ENCODE data around the gene PRC1.

PRC1 gene

DNA sequence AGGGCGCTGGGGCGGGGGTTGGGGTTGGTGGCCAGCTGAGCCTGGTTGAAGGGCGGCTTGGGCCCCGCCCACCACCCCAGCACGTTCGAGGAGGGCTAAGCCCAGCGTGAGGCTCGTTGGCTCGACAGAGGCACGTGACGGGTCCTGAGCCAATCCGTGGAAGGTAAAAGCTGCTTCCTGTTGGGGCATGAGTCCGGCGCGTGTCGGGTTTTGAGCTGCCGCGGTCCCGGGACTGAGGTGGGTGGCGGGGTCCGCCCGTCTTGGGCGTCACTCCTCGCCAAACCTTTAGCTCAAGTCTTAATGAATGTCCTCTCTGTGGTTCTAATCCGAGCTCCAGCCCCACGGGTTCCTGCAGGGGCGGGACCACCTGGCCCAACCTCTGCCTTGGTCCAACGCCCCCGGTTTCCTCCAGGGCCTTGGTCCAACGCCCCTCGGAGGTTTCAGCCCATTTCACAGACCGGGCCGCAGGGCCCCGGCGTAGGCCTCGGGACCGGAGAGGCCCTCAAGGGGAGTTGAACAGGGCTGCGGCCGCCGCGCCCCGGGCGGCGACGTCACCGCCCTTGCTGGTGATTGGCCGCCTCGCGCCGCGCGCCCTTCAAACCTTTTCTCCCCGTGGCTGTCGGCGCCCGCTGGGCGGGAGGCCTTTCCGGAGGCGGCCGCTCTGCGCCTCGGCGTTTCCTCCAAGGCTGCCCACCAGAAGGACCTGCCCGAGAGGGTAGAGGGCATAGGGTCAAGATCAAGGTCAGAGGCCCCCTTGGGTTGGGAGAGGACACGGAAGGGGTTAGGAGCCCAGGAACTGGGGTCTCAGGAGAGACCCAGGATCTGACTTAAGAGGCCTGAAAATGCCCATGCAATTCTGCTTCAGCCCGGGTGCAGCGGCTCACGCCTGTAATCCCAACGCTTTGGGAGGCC, 39.4 kb downstream of the PRC1 start, which contains the start of gene RCCD1:
TSS of gene RCCD1 (plus strand) at position 173 of the 912 bp plus-strand sequence. CDS start 1,851 bp downstream, outside the sequence.
- DNase-seq: peak; percentile 84

DNA sequence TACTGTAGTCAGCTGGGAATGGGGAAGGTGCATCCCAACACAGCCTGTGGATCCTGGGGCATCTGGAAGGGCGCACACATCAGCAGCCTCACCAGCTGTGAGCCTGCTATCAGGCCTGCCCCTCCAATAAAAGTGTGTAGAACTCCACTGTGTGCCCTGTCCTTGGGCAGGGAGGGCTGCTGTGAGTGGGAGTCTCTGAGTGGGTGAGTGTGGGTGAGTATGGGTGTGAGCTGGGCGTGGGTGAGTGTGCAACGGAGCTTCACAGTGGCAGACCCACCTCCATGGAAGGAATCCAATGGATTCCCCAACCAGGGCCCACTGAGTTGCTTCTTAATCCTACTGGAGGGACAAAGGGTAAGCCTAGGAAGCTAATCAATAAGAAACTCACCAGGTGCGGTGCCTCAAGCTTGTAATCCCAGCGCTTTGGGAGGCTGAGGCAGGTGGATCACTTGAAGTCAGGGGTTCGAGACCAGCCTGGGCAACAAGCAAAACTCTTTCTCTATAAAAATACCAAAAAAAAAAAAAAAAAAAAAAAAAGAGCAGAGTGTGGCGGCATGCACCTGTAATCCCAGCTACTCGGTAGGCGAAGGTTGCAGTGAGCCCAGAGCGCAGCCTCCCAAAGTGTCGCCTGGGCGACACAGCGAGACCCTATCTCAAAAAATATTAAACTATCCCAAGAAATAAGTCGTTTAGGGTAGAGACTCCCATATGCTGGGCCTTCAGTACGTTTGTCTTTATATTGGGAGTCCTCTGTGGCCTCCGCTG, 40.2 kb downstream of the PRC1 start:
- no peak for DNase-seq

DNA sequence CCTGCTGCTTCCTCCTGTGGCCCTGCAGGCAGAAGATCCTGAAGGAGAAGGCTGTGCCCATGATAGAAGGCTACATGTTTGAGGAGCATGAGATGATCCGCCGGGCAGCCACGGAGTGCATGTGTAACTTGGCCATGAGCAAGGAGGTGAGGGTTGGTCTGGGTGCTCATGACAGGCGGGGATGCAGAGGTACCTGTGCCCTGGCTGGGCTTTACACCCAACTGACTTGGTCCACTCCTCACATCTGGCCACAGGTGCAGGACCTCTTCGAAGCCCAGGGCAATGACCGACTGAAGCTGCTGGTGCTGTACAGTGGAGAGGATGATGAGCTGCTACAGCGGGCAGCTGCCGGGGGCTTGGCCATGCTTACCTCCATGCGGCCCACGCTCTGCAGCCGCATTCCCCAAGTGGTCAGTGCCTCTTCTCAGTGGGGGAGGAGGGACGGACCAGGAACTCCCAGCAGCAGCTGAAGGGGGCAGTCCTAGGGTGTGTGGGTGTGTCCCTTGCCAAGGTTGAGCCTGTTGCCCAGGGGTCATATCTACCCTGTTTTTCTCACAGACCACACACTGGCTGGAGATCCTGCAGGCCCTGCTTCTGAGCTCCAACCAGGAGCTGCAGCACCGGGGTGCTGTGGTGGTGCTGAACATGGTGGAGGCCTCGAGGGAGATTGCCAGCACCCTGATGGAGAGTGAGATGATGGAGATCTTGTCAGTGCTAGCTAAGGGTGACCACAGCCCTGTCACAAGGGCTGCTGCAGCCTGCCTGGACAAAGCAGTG, 41.2 kb downstream of the PRC1 start:
- no peak for DNase-seq

DNA sequence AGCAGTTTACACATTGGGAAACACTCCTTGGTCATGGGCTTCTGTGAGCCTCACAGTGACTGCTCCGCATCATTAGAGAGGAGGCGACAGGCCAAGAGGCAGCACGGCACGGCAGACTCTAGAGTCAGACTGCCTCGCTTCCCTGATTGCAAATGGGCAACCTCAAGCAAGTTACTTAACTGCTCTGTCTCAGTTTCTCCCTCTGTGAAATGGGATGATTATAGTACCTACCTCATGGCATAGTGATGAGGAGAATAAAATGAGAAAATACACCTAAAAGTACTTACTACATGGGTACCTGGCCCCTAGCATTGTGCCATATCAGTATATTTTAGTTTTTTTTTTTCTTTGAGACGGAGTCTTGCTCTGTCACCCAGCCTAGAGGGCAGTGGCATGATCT, 43.7 kb downstream of the PRC1 start:
- DNase-seq: no peak

DNA sequence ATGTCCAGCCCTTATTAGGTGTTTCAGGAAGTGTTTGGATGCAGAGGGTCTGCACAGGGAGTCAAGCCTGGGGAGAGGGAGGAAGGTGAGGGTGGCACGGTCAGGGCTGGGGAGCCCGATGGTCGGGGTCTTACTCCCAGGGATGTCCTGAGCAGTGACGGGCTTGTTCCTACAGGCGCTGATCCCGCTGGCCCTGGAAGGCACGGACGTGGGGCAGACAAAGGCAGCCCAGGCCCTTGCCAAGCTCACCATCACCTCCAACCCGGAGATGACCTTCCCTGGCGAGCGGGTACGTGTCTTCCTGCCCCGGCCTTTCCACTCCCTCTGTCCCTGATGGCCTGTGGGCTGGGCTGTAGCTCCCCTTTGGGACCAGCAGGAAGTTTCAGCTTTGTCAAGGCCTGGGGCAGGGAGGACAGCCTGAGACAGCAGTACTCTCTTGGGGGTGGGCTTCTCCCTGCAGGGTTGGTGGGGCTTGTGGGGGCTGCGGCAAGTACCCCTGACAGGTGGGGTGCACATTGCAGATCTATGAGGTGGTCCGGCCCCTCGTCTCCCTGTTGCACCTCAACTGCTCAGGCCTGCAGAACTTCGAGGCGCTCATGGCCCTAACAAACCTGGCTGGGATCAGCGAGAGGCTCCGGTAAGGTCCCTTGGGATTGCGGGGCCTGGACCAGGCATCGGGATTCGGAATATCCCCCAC, 44.2 kb downstream of the PRC1 start:
- no peak for DNase-seq

DNA sequence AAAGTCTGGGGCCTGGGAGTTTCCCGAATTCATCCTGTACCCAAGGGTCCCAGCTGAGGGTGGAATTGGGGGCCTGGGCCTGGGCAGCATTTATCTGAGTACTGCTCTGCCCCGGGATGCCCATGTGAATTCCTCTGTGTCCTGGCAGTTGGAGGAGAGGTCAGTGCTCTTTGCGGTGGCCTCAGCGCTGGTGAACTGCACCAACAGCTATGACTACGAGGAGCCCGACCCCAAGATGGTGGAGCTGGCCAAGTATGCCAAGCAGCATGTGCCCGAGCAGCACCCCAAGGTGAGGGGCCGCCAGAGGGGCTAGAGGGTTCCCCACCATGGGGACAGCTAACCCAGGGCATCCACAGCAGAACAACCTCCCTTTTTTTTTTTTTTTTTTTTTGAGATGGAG, 45.8 kb downstream of the PRC1 start:
- no peak for DNase-seq

DNA sequence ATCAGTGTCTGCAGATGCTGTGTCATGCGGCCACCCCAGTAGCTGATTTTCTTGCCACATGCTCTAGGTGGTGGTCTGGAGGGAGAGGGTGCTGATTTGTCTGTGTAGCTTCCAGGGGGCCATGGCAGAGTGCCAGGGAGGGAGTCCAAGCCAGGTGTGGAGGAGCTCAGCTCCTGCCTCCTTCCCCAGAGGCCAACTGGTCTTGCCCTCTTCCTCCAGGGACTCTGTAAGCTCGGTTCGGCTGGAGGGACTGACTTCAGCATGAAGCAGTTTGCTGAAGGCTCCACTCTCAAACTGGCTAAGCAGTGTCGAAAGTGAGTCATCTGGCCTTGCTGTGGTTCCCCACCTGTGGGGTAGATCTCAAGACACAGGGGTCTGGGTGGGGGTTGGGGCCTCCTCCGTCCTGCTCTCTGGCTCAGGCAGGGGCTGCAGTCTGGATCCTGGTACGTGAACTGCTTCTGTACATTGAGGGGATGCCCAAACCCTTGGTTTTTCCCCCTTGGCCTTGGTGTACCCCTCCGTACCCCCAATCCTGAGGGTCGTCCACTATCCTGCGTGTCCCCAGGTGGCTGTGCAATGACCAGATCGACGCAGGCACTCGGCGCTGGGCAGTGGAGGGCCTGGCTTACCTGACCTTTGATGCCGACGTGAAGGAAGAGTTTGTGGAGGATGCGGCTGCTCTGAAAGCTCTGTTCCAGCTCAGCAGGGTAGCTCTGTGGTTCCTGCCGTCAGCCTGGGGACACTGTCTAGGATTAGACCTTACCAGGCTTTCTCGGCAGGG, 46.6 kb downstream of the PRC1 start:
- no peak for DNase-seq

DNA sequence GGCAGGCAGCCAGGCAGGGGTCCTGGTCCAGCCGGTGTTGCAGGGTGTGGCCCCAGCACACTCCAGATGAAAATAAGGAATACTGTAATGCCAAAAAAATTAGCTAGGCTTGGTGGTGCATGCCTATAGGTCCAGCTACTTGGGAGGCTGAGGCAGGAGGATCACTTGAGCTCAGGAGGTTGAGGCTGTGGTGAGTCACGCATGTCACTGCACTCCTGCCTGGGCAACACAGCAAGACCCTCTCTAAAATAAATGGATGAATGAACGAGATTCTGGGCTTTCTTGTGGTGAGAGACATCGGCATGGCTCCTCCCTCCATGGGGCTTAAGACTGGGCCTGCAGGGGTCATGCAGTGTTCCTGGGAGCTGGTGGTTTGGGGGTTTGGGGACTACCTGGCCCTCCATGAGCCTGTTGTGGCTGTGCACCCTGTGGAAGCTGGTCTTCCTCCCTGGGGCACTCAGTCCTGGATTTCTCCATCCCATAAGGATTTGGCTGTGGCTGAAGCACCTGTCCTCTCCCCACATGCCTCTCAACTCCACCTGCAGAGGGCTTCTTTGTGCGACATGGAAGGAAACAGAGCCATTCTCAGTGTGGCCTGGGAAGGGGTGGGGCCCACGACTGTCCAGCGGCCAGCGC, 47.3 kb downstream of the PRC1 start:
- DNase-seq: no peak

DNA sequence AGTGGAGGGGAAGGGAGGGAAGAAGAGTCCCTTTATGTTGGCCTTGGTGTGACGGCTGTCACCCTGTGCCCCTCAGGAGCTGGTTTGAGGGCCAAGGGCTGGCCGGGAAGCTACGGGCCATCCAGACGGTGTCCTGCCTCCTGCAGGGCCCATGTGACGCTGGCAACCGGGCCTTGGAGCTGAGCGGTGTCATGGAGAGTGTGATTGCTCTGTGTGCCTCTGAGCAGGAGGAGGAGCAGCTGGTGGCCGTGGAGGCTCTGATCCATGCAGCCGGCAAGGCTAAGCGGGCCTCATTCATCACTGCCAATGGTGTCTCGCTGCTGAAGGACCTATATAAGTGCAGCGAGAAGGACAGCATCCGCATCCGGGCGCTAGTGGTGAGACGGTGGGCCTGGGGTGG, 47.8 kb downstream of the PRC1 start:
- no peak for DNase-seq

DNA sequence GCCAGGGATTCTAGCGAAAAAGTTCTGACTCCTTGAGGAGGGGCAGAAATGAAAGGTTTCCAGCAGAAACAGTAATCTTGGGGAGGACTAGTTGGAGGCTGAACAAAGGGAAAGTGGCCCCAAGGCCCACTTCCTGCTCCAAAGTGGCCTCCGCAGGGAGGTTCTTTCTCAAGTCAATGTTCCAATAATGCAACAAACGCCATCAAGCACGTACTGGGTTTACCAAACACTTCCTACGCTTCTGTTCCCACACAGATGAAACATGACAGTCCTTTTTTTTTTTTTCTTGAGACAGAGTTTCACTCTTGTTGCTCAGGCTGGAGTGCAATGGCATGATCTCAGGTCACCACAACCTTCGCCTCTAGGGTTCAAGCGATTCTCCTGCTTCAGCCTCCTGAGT, 49.2 kb downstream of the PRC1 start:
- no peak for DNase-seq

DNA sequence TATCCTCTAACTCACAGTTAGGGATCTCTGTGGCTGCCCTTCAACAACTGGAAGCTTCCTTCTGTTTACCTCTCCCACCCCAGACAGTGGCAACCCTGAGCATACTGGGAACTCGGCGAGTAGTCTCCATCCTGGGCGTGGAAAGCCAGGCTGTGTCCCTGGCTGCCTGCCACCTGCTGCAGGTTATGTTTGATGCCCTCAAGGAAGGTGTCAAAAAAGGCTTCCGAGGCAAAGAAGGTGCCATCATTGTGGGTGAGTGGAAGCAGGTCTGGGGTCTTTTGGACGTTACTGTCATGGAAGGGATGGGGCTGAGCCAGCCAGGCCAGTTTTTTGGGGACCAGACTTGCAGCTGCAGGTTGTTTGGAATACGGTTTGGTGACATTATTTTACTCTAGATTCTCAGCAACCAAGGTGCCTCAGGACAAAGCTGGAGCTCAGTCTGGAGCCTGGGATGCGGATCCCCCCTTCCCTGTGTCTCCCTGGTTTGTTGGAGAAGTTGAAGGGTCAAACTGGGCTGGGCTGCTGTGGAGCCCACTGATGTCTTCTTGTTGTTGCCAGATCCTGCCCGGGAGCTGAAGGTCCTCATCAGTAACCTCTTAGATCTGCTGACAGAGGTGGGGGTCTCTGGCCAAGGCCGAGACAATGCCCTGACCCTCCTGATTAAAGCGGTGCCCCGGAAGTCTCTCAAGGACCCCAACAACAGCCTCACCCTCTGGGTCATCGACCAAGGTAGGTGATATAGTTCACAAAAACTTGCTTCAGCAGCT, 51.8 kb downstream of the PRC1 start:
- DNase-seq: no peak

DNA sequence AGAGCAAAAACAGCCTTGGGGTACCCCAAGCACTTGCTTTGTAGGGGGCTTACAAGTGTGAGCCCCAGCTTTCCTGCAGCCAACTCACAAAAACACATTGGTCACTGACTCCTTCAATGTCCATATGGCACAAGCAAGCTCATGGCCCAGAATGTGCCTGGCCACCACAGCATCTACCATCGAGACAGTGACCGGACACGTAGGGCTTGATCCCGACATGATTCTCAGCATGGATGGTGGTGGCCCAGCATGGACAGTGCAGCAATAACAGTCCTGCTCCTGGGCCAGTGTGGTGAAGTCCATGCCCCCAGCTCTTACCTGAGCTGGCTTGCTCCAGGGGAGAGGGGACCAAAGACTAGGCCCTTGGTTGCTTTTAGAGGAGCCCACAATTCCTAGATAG, 53.3 kb downstream of the PRC1 start:
- DNase-seq: no peak

DNA sequence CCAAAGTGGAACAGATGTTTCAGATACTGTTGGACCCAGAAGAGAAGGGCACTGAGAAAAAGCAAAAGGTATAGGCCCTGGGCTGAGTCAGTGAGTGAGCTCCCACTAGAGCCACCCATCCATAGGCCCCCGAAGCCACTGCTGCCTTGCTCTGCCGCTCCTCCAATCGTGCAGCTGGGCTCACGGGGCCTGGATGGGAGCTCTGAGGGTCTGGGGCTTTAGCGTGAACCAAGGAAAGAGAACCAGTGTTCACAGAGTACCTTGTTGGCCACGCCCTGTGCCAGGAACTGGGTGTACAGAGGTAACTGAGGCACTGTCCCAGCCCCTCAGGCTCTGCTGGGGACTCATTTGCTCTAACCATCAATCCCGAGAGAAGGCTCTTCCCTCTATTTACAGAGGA, 54.6 kb downstream of the PRC1 start:
- DNase-seq: no peak

DNA sequence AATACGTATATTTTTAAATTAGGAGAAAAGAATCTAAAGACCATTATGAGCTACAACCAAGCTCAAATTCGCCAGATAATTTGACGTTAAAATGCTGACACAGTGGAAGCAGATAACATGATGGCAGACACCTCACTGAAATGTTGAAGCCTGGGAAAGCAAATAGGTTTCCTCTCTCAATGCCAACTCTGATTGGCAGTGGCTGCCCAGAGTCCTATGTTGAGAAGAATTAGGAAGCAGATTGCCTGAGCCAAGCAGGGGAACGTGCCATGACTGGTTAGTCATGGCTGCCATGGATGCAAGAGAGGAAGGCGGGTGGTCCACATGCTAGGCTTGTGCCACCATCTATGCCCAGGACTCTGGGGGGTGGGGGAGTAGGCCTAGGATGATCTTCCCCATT, 56.1 kb downstream of the PRC1 start:
- DNase-seq: no peak

DNA sequence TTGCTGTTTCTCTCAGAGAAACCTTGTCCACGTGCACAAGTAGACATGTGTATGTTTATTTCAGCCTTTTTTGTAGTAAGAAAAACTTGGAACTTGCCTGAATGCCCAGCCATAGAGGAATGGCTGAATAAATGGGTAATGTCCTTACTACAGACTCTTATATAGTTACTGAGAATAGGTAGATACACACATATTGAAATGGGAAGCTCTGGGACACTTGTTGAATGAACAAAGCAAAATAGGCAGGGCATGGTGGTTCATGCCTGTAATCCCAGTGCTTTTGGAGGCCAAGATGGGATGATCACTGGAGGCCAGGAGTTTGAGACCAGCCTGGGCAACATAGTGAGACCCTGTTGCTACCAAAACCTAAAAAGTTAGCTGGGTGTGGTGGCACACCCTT, 57.5 kb downstream of the PRC1 start:
- DNase-seq: no peak

DNA sequence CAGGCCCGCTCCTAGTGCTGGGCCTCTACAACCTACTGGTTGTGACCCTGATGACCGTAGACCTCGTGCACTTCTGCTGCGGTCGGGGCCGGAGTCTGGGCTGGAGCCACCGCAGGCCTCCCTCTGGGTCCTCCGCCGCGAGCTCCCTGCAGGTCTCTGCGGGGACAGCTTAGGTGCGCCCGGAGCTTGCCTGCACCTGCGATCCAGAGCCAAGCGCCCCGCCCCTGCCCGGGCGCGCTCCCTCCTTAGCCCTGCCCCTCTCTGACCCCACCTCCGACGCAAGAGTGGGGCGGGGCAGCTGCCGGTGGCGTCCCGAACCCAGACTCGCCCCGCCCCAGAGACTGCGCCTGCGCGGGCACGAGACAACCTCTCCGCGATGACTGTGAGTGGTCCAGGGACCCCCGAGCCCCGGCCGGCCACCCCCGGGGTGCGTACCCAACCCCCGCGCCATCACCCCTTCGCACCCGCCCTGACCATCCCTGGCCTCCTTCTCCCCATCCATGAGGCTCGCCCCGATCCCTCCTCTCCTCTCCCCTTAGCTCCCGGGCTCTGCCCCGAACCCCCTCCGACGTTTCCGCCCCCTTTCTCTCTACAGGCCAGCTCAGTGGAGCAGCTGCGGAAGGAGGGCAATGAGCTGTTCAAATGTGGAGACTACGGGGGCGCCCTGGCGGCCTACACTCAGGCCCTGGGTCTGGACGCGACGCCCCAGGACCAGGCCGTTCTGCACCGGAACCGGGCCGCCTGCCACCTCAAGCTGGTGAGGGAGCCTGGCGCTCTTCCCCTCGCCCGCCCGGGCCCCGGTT, 59.2 kb downstream of the PRC1 start, which contains the start of gene UNC45A:
TSS of gene UNC45A (plus strand) at position 337 of the 803 bp plus-strand sequence. CDS start at position 377, 40 bp downstream.
- DNase-seq: peak; percentile 94

DNA sequence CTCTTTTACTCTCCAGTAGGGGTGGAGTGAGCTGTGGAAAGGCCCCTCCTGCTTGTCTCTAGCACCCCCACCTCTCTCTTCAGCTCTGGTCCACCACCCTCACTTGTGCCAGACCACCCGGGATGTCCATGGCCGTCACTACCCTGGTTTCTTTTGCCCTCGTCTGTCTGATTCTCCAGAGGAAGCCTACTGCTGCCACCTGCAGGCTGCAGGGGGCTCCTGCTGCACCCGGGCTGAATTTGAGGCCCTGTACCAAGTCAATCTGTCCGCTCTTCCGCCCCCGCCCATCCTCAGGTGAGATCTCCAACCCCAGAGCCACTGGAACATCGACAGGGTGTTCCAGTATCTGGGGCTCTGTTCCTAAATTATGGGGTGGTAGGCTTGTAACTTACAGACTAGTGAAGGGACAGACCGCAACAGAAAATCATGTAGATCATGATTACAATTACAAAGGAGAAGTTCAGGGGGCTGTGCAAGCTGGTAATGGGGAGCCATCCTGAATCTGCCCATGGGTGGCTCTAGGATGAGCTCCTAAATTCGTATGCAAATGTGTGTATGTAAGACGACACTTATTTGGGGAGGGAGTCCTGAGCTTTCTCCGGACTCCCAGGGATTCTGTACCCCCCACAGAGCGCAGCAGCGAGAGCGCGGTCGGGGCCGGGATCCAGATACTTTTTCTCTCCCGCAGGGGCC, 59.9 kb downstream of the PRC1 start:
- DNase-seq: peak; percentile 80

DNA sequence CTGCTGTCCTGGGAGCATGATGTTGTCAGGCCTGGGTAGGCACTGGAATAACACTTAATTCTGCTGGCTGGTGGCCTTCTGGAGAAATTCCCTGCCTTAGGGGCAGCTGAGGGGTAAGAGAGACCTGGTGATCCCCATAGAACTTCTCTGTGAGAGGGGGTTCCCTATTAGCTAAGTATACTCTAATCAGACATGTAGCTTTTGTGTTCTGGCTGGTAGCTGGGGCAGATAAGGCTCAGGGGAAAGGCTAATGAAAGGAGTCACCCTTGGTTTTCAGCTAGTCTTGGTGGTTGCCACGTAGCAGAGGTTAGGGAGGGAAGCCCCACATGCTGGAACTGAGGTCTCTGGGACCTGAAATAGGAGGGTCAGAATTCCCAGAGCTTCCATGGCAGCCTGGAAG, 61.0 kb downstream of the PRC1 start:
- DNase-seq: no peak

DNA sequence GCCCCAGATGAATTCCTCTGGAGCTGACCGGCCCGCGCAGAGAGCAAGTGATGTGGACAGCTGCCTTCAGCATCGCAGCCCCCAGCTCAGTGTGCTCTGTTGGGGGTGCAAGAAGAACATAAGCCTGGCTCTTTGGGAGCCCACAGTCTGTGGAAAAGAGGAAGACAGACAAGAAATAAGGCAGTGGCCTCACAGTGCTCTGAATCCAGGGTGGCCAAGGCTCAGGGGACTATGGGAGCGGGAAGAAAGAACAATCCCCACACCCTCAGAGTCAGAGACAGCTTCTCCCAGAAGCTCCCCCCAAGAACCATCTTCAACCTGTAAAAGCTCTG, 61.7 kb downstream of the PRC1 start:
- no peak for DNase-seq

Data from central memory CD4-positive, alpha-beta T cell (primary cell).